ENCODE data around the gene MACROD2. TPM values are rescaled to one million over a fixed set of nuclear protein-coding genes. Genes with fewer than 3 reads are reported as not detected.

The MACROD2 gene
- total and polyA plus RNA-seq, 8 donors = 0.78 to 31.3 (median 10.9) TPM; not detected in 1

GRCh38 chr20:15077733-15078250, 1082.5 kb downstream of the MACROD2 start:
- Histone ChIP-seq H3K4me3 (no peak overlapping the region), H3K27me3 (no peaks in the 10 kb centered on the region), H3K9me3 (no peaks in the 10 kb centered on the region), H3K27ac (no peak overlapping the region), H3K4me1 (no peaks in the 10 kb centered on the region), H3K36me3 (no peaks in the 10 kb centered on the region)
- WGBS, 5 donors = 78 to 90% (median 84%) methylated on average over 6 of the region's 6 CpGs
- intact Hi-C loops (cut with DNase I; ENCODE audit: low total_unique reads) = no loop called here
- TF ChIP-seq EP300 (IDR thresholded peaks at IDR 0.05) (no peak), POLR2AphosphoS5 (IDR thresholded peaks at IDR 0.05) (no peak), POLR2A (IDR thresholded peaks at IDR 0.05) (no peak)
- TF ChIP-seq, protein P1, sequence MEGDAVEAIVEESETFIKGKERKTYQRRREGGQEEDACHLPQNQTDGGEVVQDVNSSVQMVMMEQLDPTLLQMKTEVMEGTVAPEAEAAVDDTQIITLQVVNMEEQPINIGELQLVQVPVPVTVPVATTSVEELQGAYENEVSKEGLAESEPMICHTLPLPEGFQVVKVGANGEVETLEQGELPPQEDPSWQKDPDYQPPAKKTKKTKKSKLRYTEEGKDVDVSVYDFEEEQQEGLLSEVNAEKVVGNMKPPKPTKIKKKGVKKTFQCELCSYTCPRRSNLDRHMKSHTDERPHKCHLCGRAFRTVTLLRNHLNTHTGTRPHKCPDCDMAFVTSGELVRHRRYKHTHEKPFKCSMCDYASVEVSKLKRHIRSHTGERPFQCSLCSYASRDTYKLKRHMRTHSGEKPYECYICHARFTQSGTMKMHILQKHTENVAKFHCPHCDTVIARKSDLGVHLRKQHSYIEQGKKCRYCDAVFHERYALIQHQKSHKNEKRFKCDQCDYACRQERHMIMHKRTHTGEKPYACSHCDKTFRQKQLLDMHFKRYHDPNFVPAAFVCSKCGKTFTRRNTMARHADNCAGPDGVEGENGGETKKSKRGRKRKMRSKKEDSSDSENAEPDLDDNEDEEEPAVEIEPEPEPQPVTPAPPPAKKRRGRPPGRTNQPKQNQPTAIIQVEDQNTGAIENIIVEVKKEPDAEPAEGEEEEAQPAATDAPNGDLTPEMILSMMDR (IDR thresholded peaks at IDR 0.05) = no peak
- no peak for DNase-seq

DNA sequence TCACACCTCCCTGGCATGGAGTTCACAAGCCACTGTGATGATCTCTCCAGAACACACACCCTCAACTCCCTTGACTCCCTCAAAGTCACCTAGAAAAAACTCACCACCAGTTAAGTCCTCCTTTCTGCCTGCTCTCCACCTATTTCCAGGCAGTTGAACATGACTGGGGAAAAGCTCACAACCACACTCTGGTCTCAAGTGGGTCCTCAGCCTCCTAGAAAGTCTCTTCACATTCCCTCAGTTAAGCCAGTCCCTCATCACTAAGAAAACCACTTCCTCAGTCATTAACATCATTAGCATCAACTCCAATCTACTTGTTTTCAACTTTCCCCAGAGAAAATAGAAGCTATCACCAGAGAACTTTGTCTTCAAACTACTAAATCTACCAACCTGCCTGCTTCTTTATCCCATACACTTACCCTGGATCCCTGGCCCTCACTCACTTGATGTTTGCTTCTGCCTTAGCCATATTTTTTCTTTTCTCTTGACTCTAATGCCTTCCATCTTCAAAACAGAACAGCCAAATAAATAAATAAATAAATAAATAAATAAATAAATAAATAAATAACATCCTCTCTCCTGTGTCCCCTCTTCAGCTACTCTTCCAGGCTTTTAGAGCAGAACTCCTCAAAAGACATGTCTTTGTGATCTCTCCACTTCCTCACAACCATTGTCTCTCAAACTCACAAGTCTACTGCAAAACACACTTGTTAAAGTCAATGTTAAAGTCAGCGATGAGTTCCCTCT, 1084.5 kb downstream of the MACROD2 start:
- no peak overlapping the region for H3K27ac ChIP-seq
- H3K4me3 ChIP-seq = no peak overlapping the region
- H3K36me3 ChIP-seq = no peaks in the 10 kb centered on the region
- intact Hi-C loops (cut with DNase I; ENCODE audit: low total_unique reads) = no loop called here
- no peak for DNase-seq
- 90 to 100% (median 94%) methylated on average over 1 of the region's 1 CpG for WGBS, 5 donors
- TF ChIP-seq POLR2AphosphoS5 (IDR thresholded peaks at IDR 0.05) = no peak
- TF ChIP-seq, protein P1 (IDR thresholded peaks at IDR 0.05) = no peak
- TF ChIP-seq POLR2A (IDR thresholded peaks at IDR 0.05) = no peak
- H3K9me3 ChIP-seq = no peaks in the 10 kb centered on the region
- H3K4me1 ChIP-seq = no peaks in the 10 kb centered on the region
- H3K27me3 ChIP-seq = no peaks in the 10 kb centered on the region

DNA sequence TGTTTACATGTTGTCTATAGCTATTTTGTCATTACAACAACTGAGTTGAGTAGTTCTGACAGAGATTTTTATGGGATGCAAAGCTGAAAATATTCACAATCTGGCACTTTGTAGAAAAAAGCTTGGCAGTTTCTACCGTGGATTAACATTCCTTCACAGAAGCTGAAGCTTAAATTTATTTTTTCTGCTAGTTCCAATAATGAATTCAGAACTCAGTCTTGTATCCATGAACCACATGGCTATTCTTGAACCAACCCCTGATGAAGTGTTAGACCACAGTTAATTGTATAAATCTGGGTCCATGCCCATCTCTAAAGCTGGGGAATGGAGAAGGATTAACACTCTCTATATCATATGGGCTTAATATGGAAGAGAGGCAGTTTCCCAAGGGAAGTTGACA, 1085.9 kb downstream of the MACROD2 start:
- Histone ChIP-seq H3K9me3 (no peaks in the 10 kb centered on the region), H3K4me3 (no peak overlapping the region), H3K36me3 (no peaks in the 10 kb centered on the region), H3K4me1 (no peaks in the 10 kb centered on the region), H3K27ac (no peak overlapping the region), H3K27me3 (no peaks in the 10 kb centered on the region)
- intact Hi-C loops (cut with DNase I; ENCODE audit: low total_unique reads) = no loop called here
- TF ChIP-seq, protein P1 (IDR thresholded peaks at IDR 0.05) = no peak
- TF ChIP-seq POLR2A (IDR thresholded peaks at IDR 0.05) = no peak
- TF ChIP-seq EP300 (IDR thresholded peaks at IDR 0.05) = no peak
- no peak for TF ChIP-seq POLR2AphosphoS5 (IDR thresholded peaks at IDR 0.05)
- peak in 1 of 2 donors; percentile 19 for DNase-seq
- WGBS, 5 donors = 42 to 83% (median 65%) methylated on average over 1 of the region's 1 CpG

- peaks cover 0 to 18% (median 0%) of the 10 kb centered on the region in 4 donors for H3K4me1 ChIP-seq
- H3K27me3 ChIP-seq = no peaks in the 10 kb centered on the region
- peak in 1 of 2 donors; percentile 52 for DNase-seq
- H3K36me3 ChIP-seq = no peaks in the 10 kb centered on the region
- H3K9me3 ChIP-seq = no peaks in the 10 kb centered on the region
- H3K4me3 ChIP-seq = no peak overlapping the region
- TF ChIP-seq POLR2A (IDR thresholded peaks at IDR 0.05) (no peak), POLR2AphosphoS5 (IDR thresholded peaks at IDR 0.05) (no peak), EP300 (IDR thresholded peaks at IDR 0.05) (no peak)
- TF ChIP-seq, protein P1 (IDR thresholded peaks at IDR 0.05) = no peak
- 20 to 53% (median 39%) methylated on average over 4 of the region's 4 CpGs for WGBS, 5 donors
- peak overlapping the region in 2 of 5 donors; percentile 14 to 31 for H3K27ac ChIP-seq
- intact Hi-C loops (cut with DNase I; ENCODE audit: low total_unique reads) = no loop called here
Observed at GRCh38 chr20:15091421-15092037, 1096.2 kb downstream of the MACROD2 start.
